Natural killer cell (primary cell): ENCODE measurements around the gene CASD1. TPM values are rescaled to one million over a fixed set of nuclear protein-coding genes. Genes with fewer than 3 reads are reported as not detected.

Experiments used
- ATAC-seq, 3 donors: fragments of 150-1000 bp in 2 of 3; fragments of 200-7000 bp in 1 of 3; cut with Tn5 transposase; 1 replicate in 1 of 3; 2 replicates in 2 of 3; pipeline ENCODE4 v1.10.0; 2021; ENCODE audit warnings: mild to moderate bottlenecking in 2 of 3, moderate library complexity in 2 of 3
- DNase-seq, 2 donors: peaks; one replicate each; pipeline versions ENCODE4 v3.0.0 to v3.0.0-alpha.2; 2013 to 2021; ENCODE audit warnings: mixed read lengths in 1 of 2
- H3K27ac ChIP-seq: one replicate; pipeline ENCODE4 v1.5.1; 2013; ENCODE audit warnings: mild to moderate bottlenecking, low read length
- H3K27me3 ChIP-seq: one replicate; pipeline ENCODE4 v1.6.1; 2013; ENCODE audit warnings: low read length; ENCODE audit not compliant: control insufficient read depth, insufficient read depth
- H3K36me3 ChIP-seq: one replicate; pipeline ENCODE4 v1.6.1; 2013; ENCODE audit warnings: low read length; ENCODE audit not compliant: control insufficient read depth, insufficient read depth
- H3K4me1 ChIP-seq: one replicate; pipeline ENCODE4 v1.6.1; 2013; ENCODE audit warnings: low read length; ENCODE audit not compliant: control insufficient read depth, insufficient read depth
- H3K4me3 ChIP-seq: one replicate; pipeline ENCODE4 v1.5.1; 2013; ENCODE audit warnings: low read length
- H3K9me3 ChIP-seq: one replicate; pipeline ENCODE4 v1.6.1; 2013; ENCODE audit warnings: low read length; ENCODE audit not compliant: control insufficient read depth, insufficient read depth
- H3K27ac Mint-ChIP-seq, 2 donors: one replicate each; pipeline ENCODE4 v1.8.0; 2022; ENCODE audit warnings: mild to moderate bottlenecking in 2 of 2, mixed read lengths in 2 of 2, moderate library complexity in 1 of 2
- H3K27me3 Mint-ChIP-seq, 2 donors: one replicate each; pipeline ENCODE4 v1.8.0; 2022; ENCODE audit warnings: low read depth in 2 of 2, mixed read lengths in 2 of 2
- H3K36me3 Mint-ChIP-seq: one replicate; pipeline ENCODE4 v1.8.0; 2022; ENCODE audit warnings: mixed read lengths
- H3K4me1 Mint-ChIP-seq, 2 donors: one replicate each; pipeline ENCODE4 v1.8.0; 2022; ENCODE audit warnings: mixed read lengths in 2 of 2
- H3K4me3 Mint-ChIP-seq: one replicate; pipeline ENCODE4 v1.8.0; 2022; ENCODE audit warnings: mild to moderate bottlenecking, moderate library complexity, mixed read lengths
- H3K9me3 Mint-ChIP-seq, 2 donors: one replicate each; pipeline ENCODE4 v1.8.0; 2022; ENCODE audit warnings: mixed read lengths in 2 of 2
- WGBS: methylation state at CpG from one replicate; pipeline ENCODE4 v1.1.7; 2013; ENCODE audit warnings: missing lambda C conversion rate; ENCODE audit not compliant: insufficient coverage; 5-methylcytosine and 5-hydroxymethylcytosine counted together
- intact Hi-C: fragments of 100-400 bp; cut with micrococcal nuclease; formaldehyde crosslinking; loops from one replicate; pipeline ENCODE4 v1.14.2; 2022
- total RNA-seq, 4 donors: library from RNA; stranded (reverse); fragments of 120-200 nt in 1 of 4; gene quantifications; one replicate each; pipeline versions ENCODE4 v1.2.3 to v1.2.4, GENCODE V29; 2013 to 2022
- TF ChIP-seq, protein P1 (sequence below): fragments of 200-600 bp; IDR thresholded peaks from one replicate; pipeline ENCODE4 v1.8.0; 2022; ENCODE audit warnings: antibody characterized with exemption

Gene CASD1
- total RNA-seq, 3 donors from 2014 or later (not counting 1 experiment from before 2014, with no cell fraction given), result 23.7 to 32.1 (median 26.0) TPM

DNA sequence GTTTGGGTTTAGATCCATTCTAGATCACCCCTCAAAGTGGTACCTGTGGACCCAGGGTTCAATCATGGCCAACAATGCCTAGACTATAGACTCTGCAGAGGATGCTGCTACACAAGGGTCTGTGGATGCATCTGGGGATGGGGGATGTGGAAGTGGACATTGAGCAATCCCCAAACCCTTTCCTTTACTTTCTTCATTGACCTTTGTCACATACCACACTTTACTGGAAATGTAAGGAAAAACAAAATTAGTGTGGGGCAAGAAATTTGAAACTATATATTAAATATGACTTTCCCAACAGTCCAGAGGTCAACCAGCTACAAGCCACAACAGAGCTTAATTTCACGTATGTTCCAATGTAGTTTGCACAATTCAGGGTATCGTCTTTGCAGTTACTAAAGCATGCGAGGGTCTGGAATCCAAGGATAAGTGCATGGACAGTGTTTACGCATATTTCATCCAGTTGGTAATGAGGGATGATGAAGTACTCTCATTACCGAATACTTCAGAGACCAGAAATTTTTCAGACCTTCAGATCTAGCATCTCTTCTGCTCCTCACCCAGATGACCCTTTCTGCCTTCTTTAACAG, 33.3 kb upstream of the CASD1 start:
- no peak overlapping the region for H3K4me3 ChIP-seq
- TF ChIP-seq, protein P1, sequence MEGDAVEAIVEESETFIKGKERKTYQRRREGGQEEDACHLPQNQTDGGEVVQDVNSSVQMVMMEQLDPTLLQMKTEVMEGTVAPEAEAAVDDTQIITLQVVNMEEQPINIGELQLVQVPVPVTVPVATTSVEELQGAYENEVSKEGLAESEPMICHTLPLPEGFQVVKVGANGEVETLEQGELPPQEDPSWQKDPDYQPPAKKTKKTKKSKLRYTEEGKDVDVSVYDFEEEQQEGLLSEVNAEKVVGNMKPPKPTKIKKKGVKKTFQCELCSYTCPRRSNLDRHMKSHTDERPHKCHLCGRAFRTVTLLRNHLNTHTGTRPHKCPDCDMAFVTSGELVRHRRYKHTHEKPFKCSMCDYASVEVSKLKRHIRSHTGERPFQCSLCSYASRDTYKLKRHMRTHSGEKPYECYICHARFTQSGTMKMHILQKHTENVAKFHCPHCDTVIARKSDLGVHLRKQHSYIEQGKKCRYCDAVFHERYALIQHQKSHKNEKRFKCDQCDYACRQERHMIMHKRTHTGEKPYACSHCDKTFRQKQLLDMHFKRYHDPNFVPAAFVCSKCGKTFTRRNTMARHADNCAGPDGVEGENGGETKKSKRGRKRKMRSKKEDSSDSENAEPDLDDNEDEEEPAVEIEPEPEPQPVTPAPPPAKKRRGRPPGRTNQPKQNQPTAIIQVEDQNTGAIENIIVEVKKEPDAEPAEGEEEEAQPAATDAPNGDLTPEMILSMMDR, result no peak
- H3K27ac ChIP-seq, result no peak overlapping the region
- 96% methylated on average over 4 of the region's 5 CpGs for WGBS
- Mint-ChIP-seq H3K4me1 (no peaks in the 10 kb centered on the region), H3K9me3 (peaks cover 0 to 3% of the 10 kb centered on the region in 2 donors), H3K4me3 (no peak overlapping the region), H3K27me3 (peaks cover 10 to 29% of the 10 kb centered on the region in 2 donors), H3K27ac (no peak overlapping the region), H3K36me3 (no peaks in the 10 kb centered on the region)
- H3K27me3 ChIP-seq, result peaks cover 2% of the 10 kb centered on the region
- no peaks in the 10 kb centered on the region for H3K36me3 ChIP-seq
- no peak for DNase-seq
- H3K4me1 ChIP-seq, result no peaks in the 10 kb centered on the region
- intact Hi-C loops, result no loop called here
- no peak for ATAC-seq
- H3K9me3 ChIP-seq, result no peaks in the 10 kb centered on the region

DNA sequence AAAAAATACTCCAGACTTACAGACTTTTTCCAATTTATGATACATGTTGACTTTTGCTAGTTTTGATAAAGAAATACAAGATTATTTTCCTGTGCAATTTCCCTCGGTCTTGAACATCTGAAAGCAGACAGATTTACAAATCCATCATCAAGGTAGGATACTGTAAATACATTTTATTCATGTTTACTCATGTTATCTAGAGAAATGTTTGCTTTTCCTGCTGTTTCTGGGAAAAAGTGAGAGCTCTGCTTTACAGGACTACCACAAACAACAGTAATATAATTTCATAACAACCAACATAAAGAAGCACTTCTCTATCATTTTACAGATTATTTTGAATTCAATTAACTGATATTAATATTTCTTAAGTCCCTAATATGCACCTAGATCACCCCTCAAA, 31.7 kb upstream of the CASD1 start:
- WGBS, result no CpG with 5 or more reads among the region's 1 CpG

DNA sequence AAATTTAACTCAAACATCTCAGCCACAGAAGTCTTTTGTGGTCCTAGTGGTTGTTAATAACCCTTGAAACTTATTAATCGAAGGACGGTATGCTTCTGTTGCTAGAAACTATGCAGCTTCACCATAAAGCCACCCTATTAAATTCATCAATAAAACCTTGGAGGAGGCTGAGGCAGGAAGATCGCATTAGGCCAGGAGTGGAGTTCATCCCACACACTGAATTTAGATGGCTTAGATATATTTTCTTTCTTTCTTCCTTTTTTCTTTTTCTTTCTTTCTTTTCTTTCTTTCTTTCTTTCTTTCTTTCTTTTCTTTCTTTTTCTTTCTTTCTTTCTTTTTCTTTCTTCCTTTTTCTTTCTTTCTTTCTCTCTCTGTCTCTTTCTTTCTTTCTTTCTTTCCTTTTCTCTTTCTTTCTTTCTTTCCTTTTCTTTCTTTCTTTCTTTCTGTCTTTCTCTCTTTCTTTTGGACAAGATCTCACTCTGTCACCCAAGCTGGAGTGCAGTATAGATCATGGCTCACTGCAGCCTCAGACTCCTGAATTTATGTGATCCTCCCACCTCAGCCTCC, 30.9 kb upstream of the CASD1 start:
- H3K9me3 Mint-ChIP-seq, result no peaks in the 10 kb centered on the region

More for the DNA sequence above, 31.7 kb upstream of the CASD1 start:
- no peaks in the 10 kb centered on the region for H3K4me1 Mint-ChIP-seq
- intact Hi-C loops, result no loop called here
- no peak overlapping the region for H3K27ac ChIP-seq
- no peak overlapping the region for H3K4me3 Mint-ChIP-seq
- no peaks in the 10 kb centered on the region for H3K9me3 ChIP-seq
- H3K27me3 Mint-ChIP-seq, result peaks cover 13 to 31% of the 10 kb centered on the region in 2 donors
- no peaks in the 10 kb centered on the region for H3K36me3 ChIP-seq
- ATAC-seq, result no peak
- H3K9me3 Mint-ChIP-seq, result no peaks in the 10 kb centered on the region
- no peak overlapping the region for H3K27ac Mint-ChIP-seq
- H3K27me3 ChIP-seq, result peaks cover 2% of the 10 kb centered on the region
- H3K36me3 Mint-ChIP-seq, result no peaks in the 10 kb centered on the region
- no peak for DNase-seq
- no peaks in the 10 kb centered on the region for H3K4me1 ChIP-seq
- H3K4me3 ChIP-seq, result no peak overlapping the region
- TF ChIP-seq, protein P1, result no peak

More for the DNA sequence above, 30.9 kb upstream of the CASD1 start:
- H3K4me3 ChIP-seq, result no peak overlapping the region
- Mint-ChIP-seq H3K36me3 (no peaks in the 10 kb centered on the region), H3K27me3 (peaks cover 14 to 39% of the 10 kb centered on the region in 2 donors), H3K4me1 (no peaks in the 10 kb centered on the region), H3K27ac (no peak overlapping the region), H3K4me3 (no peak overlapping the region)
- WGBS, result 100% methylated on average over 2 of the region's 3 CpGs
- ATAC-seq (no peak), DNase-seq (no peak)
- TF ChIP-seq, protein P1, result no peak
- no peaks in the 10 kb centered on the region for H3K36me3 ChIP-seq
- H3K27ac ChIP-seq, result no peak overlapping the region
- no peaks in the 10 kb centered on the region for H3K4me1 ChIP-seq
- H3K27me3 ChIP-seq, result peaks cover 2% of the 10 kb centered on the region
- intact Hi-C loops, result no loop called here
- no peaks in the 10 kb centered on the region for H3K9me3 ChIP-seq
